Left ventricle myocardium inferior (tissue), 1 donor: ENCODE data around the gene DDX3X. TPM values are rescaled to one million over a fixed set of nuclear protein-coding genes. Genes with fewer than 3 reads are reported as not detected.
"Not testable (repeated sequence)": the region's sequence is repeated elsewhere in the genome, so short reads cannot be mapped to it uniquely, and the experiment has no call there.

Experiments
- DNase-seq: peaks from one replicate; pipeline ENCODE4 v3.0.0-alpha.2; 2020
- H3K27ac ChIP-seq: fragments of 200-600 bp; replicated peaks from 2 replicates; pipeline ENCODE4 v1.8.0; 2021
- H3K27me3 ChIP-seq: fragments of 200-600 bp; 2 replicates; pipeline ENCODE4 v1.8.0; 2021; ENCODE audit warnings: low read depth
- H3K36me3 ChIP-seq: fragments of 200-600 bp; 2 replicates; pipeline ENCODE4 v1.8.0; 2021
- H3K4me1 ChIP-seq: fragments of 200-600 bp; 2 replicates; pipeline ENCODE4 v1.8.0; 2021
- H3K4me3 ChIP-seq: fragments of 200-600 bp; 2 replicates; pipeline ENCODE4 v1.8.0; 2021; ENCODE audit warnings: mild to moderate bottlenecking, moderate library complexity
- H3K9me3 ChIP-seq: fragments of 200-600 bp; replicated peaks from 2 replicates; pipeline ENCODE4 v1.8.0; 2021
- intact Hi-C: fragments of 100-400 bp; cut with micrococcal nuclease; formaldehyde crosslinking; loops from one replicate; pipeline ENCODE4 v1.11.0; 2022
- total RNA-seq: library from RNA; stranded (reverse); fragmentation: NEBNext Ultra II Directional; extraction: Animal tissue kit (Norgen Biotek cat#: 25700); gene quantifications from one replicate; pipeline ENCODE4 v1.2.1, GENCODE V29; 2021
- TF ChIP-seq, protein P1 (sequence below): fragments of 200-600 bp; IDR thresholded peaks from 2 replicates; pipeline ENCODE4 v1.8.0; 2021; ENCODE audit warnings: antibody characterized with exemption, mild to moderate bottlenecking, borderline replicate concordance
- donor health status: DM: no; HTN: yes; CAD: no; lungs with severe emphysema.

The DDX3X gene
- total RNA-seq, 1 donor from 2014 or later: 138 TPM

DNA sequence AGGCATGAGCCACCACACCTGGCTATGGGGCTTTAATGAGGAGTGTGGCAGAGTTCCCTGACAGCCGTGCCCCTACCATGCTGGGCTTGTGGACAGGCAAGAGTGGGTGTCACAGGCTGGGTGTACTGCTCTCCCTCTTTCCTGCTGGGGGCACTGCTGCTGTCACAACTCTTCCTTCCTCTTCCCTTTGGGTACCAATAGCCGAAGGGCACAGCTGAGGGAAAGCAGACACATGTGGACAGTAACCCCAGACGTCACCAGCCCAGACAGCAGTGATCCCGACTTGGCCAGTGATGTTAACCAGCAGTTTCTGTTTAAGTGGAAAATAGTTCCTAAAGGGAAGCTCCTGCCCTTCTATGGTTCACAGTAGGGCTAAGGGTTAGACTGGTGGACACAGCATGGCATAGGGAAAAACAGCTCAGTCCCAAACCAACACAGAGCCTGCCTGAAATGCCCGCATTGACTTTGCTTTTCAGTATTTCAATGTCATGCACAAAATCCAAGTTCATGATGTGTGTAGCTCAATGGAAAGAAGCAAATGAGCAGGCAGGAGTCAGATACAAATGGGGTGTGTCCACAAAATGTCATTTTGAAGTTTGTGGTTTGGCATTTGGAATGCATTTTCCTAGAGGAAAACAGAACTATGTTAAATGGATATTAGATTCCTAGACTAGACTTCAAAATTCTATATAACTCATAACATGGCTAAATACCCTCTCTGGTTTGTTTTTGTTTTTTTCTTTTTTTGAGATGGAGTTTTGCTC is 24.9 kb upstream of the DDX3X start:
- intact Hi-C loops: no loop called here
- TF ChIP-seq, protein P1, sequence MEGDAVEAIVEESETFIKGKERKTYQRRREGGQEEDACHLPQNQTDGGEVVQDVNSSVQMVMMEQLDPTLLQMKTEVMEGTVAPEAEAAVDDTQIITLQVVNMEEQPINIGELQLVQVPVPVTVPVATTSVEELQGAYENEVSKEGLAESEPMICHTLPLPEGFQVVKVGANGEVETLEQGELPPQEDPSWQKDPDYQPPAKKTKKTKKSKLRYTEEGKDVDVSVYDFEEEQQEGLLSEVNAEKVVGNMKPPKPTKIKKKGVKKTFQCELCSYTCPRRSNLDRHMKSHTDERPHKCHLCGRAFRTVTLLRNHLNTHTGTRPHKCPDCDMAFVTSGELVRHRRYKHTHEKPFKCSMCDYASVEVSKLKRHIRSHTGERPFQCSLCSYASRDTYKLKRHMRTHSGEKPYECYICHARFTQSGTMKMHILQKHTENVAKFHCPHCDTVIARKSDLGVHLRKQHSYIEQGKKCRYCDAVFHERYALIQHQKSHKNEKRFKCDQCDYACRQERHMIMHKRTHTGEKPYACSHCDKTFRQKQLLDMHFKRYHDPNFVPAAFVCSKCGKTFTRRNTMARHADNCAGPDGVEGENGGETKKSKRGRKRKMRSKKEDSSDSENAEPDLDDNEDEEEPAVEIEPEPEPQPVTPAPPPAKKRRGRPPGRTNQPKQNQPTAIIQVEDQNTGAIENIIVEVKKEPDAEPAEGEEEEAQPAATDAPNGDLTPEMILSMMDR: no peak
- DNase-seq: no peak
- no peak overlapping the region for H3K4me3 ChIP-seq
- no peaks in the 10 kb centered on the region for H3K4me1 ChIP-seq
- no peak overlapping the region for H3K27ac ChIP-seq
- H3K27me3 ChIP-seq: no peaks in the 10 kb centered on the region
- H3K9me3 ChIP-seq: no peaks in the 10 kb centered on the region
- no peaks in the 10 kb centered on the region for H3K36me3 ChIP-seq

DNA sequence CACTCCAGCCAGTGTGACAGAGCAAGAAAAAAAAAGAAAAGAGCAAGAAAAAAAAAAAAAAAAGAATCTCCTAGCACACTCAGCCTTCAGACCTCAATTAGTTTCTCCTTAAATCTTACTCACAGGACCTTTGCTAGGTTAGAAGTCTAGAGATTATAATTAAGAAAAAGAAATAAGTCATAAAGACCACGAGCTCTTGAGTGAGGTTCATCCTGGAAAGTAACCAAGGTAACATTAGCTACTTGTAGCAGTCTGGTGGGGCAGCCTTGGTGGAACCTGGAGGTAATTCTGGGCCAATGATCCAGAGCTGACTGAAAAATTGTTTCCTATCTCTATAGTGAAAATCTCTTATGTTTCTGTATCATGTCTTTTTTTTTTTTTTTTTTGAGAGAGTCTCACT is 21.2 kb upstream of the DDX3X start:
- no peak for DNase-seq
- H3K36me3 ChIP-seq: no peaks in the 10 kb centered on the region
- no peaks in the 10 kb centered on the region for H3K9me3 ChIP-seq
- TF ChIP-seq, protein P1: no peak
- H3K27ac ChIP-seq: no peak overlapping the region
- no peak overlapping the region for H3K4me3 ChIP-seq
- H3K27me3 ChIP-seq: no peaks in the 10 kb centered on the region
- H3K4me1 ChIP-seq: no peaks in the 10 kb centered on the region
- intact Hi-C loops: no loop called here

DNA sequence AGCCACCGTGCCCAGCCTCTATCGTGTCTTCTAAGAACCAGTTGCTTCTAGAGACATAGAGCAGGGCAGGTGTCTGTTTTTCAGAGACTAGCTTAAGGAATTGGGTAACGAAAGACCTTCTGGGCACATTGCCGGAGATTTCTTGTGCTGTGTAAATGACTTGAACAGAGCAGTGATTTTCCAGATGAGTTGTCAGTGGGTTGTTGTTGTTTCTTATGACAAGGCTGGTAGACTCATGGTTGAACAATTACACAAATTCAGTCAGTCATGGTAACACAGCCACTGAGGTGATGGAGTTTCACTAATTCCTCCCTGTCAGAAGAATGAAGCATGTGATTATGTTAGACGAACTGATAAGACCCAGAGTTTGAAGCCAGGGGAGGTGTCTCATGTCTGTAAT is 20.5 kb upstream of the DDX3X start:
- no peak for DNase-seq
- no peak overlapping the region for H3K27ac ChIP-seq
- H3K27me3 ChIP-seq: no peaks in the 10 kb centered on the region
- H3K36me3 ChIP-seq: no peaks in the 10 kb centered on the region
- intact Hi-C loops: no loop called here
- H3K4me3 ChIP-seq: no peak overlapping the region
- H3K9me3 ChIP-seq: no peaks in the 10 kb centered on the region
- H3K4me1 ChIP-seq: no peaks in the 10 kb centered on the region
- TF ChIP-seq, protein P1: no peak

DNA sequence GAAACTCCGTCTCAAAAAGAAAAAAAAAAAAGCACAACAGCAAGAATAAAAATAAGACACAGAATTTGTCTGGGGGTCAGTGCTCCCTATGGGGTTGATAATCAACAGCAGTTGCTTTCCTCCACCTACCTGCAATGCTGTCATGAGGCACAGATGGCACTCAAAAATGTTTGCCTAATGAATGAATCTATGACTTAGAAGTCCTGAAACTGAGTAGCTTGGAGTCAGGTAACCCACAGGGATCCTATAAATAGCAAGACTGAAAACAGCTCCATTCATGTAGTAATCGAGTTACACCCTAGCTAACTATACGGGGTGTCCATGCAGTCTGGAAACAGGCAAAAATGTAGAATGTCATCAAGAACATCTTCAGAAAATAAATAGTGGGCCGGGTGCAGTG is 19.8 kb upstream of the DDX3X start:
- intact Hi-C loops: no loop called here

DNA sequence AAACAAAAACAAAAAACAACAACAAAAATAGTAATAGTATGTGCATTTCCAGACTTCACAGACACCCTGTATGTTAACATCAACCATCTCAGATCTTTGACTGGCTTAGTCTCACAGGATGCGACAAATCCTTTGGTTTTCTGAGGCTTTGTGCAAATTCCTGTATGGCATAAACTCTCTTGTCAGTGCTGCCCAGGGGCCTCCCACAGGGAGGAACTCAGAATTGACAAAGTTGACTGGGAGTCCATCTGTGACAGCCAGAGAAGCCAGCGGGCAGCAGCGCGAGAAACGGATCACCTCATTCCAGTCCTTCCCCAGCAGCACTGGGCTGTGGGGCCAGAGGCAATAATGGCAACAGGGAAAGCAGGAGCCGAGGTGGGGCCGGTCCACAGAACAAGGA is 19.1 kb upstream of the DDX3X start:
- no peaks in the 10 kb centered on the region for H3K4me1 ChIP-seq
- no peaks in the 10 kb centered on the region for H3K9me3 ChIP-seq
- intact Hi-C loops: no loop called here
- no peak overlapping the region for H3K4me3 ChIP-seq
- no peaks in the 10 kb centered on the region for H3K36me3 ChIP-seq
- H3K27me3 ChIP-seq: no peaks in the 10 kb centered on the region
- no peak for DNase-seq
- TF ChIP-seq, protein P1: no peak
- H3K27ac ChIP-seq: no peak overlapping the region

More for the DNA sequence above, 19.8 kb upstream of the DDX3X start:
- no peaks in the 10 kb centered on the region for H3K27me3 ChIP-seq
- no peak overlapping the region for H3K4me3 ChIP-seq
- H3K4me1 ChIP-seq: no peaks in the 10 kb centered on the region
- DNase-seq: no peak
- H3K9me3 ChIP-seq: no peaks in the 10 kb centered on the region
- no peaks in the 10 kb centered on the region for H3K36me3 ChIP-seq
- no peak overlapping the region for H3K27ac ChIP-seq
- TF ChIP-seq, protein P1: no peak

DNA sequence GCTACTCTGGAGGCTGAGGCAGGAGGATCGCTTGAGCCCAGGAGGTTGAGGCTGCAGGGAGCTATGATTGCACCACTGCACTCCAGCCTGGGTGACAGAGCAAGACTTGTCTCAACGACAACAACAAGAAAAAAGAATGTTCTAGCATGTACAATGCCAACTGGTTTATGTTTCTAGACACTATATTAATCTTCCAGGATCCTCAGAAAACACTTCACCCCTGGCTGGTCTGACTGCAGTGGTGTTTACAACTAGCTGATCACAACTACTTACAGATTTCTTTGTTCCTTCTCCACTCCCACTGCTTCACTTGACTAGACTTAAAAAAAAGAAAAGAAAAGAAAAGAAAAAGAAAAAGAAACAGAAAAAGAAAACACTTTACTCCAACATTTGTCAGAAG is 17.7 kb upstream of the DDX3X start:
- H3K27ac ChIP-seq, H3K4me1 ChIP-seq, DNase-seq, H3K9me3 ChIP-seq, H3K4me3 ChIP-seq, H3K36me3 ChIP-seq, intact Hi-C loops, H3K27me3 ChIP-seq: not testable (repeated sequence)
